Measurements from ENCODE around the gene OR5M3.

The OR5M3 gene

DNA sequence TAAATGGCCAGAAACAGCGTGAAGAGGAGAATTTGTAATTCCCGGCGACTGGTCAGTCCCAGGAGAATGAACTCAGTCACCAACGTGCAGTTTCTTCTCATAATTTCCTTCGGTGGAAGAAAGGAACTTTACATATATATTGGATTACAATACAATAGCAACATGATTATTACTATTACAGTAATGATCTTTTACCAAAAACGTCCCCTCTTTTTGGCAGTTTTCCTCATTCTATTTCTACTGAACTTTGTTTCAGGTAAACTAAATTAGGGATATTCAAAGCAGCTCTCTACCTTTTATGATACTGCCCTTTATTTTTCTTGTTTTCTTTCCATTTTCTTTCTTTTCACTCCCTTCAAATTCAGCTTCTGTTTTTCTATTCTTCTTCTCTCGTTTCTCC is 18.1 kb upstream of the OR5M3 start, which contains the start of gene OR5M8:
TSS of gene OR5M8 (minus strand) at position 101 of the 400 bp plus-strand sequence. CDS start at position 101, 0 bp downstream.
- no peaks in the 10 kb centered on the region for H3K27me3 ChIP-seq (replicated peaks; ENCODE audit: insufficient read depth, low read length)
- no peaks in the 10 kb centered on the region for H3K9me3 ChIP-seq (replicated peaks; ENCODE audit: insufficient read depth, low read length)
- no peaks in the 10 kb centered on the region for H3K4me1 ChIP-seq (ENCODE audit: low read length)
- no peaks in the 10 kb centered on the region for H4K20me1 ChIP-seq (ENCODE audit: insufficient read depth, low read length)
- no peak within 1 kb of the TSS for H3K4me2 ChIP-seq (ENCODE audit: low read depth, low read length)
- H3K79me2 ChIP-seq (ENCODE audit: low read length) = no peaks in the 10 kb centered on the region
- H3F3A ChIP-seq (ENCODE audit: insufficient read depth, low read length) = no peaks in the 10 kb centered on the region
- H3K27ac ChIP-seq (ENCODE audit: low read length) = no peak within 1 kb of the TSS
- H3K9me2 ChIP-seq (replicated peaks; ENCODE audit: insufficient read depth, low read length) = no peaks in the 10 kb centered on the region
- H3K9ac ChIP-seq (ENCODE audit: low read length) = no peak within 1 kb of the TSS
- H2AFZ ChIP-seq (ENCODE audit: low read length) = no peak within 1 kb of the TSS
- DNase-seq = no peak
- TF ChIP-seq, protein P1, sequence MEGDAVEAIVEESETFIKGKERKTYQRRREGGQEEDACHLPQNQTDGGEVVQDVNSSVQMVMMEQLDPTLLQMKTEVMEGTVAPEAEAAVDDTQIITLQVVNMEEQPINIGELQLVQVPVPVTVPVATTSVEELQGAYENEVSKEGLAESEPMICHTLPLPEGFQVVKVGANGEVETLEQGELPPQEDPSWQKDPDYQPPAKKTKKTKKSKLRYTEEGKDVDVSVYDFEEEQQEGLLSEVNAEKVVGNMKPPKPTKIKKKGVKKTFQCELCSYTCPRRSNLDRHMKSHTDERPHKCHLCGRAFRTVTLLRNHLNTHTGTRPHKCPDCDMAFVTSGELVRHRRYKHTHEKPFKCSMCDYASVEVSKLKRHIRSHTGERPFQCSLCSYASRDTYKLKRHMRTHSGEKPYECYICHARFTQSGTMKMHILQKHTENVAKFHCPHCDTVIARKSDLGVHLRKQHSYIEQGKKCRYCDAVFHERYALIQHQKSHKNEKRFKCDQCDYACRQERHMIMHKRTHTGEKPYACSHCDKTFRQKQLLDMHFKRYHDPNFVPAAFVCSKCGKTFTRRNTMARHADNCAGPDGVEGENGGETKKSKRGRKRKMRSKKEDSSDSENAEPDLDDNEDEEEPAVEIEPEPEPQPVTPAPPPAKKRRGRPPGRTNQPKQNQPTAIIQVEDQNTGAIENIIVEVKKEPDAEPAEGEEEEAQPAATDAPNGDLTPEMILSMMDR (IDR thresholded peaks at IDR 0.05; ENCODE audit: low read length) = no peak
- TF ChIP-seq EZH2 (optimal IDR thresholded peaks at IDR 0.05; ENCODE audit: low read depth, low read length) (no peak), EZH2phosphoT487 (IDR thresholded peaks at IDR 0.05; ENCODE audit: low read length) (no peak)
- H3K36me3 ChIP-seq (replicated peaks; ENCODE audit: insufficient read depth, low read length) = no peaks in the 10 kb centered on the region
- H3K4me3 ChIP-seq (ENCODE audit: low read length) = no peak within 1 kb of the TSS

DNA sequence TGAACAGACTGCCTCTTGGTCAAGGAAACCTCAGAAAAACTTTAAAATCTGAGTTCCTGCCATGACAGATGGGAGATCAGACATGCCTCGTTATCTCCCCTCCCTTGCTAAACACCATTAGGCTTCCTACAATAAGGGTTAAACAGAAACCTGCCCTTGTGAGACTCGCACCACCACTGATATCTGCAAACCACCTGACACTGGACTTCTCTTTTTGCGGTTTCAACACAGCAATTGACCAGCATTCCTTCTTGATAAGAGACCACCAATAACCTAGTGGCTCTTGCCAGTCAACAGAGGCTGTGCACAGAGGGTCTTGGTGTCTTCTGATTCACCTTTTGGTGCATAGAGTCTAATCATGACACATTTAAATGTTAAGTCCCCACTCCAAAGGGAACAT is 13.6 kb upstream of the OR5M3 start:
- Histone ChIP-seq H3K4me2 (ENCODE audit: low read depth, low read length) (no peak overlapping the region), H3K27me3 (replicated peaks; ENCODE audit: insufficient read depth, low read length) (no peaks in the 10 kb centered on the region), H3K4me3 (ENCODE audit: low read length) (no peak overlapping the region), H3K27ac (ENCODE audit: low read length) (no peak overlapping the region), H2AFZ (ENCODE audit: low read length) (no peak overlapping the region), H3F3A (ENCODE audit: insufficient read depth, low read length) (no peaks in the 10 kb centered on the region), H3K9me3 (replicated peaks; ENCODE audit: insufficient read depth, low read length) (no peaks in the 10 kb centered on the region), H3K4me1 (ENCODE audit: low read length) (no peaks in the 10 kb centered on the region), H3K9ac (ENCODE audit: low read length) (no peak overlapping the region), H3K36me3 (replicated peaks; ENCODE audit: insufficient read depth, low read length) (no peaks in the 10 kb centered on the region), H3K79me2 (ENCODE audit: low read length) (no peaks in the 10 kb centered on the region), H4K20me1 (ENCODE audit: insufficient read depth, low read length) (no peaks in the 10 kb centered on the region), H3K9me2 (replicated peaks; ENCODE audit: insufficient read depth, low read length) (no peaks in the 10 kb centered on the region)
- DNase-seq = no peak
- no peak for TF ChIP-seq EZH2 (optimal IDR thresholded peaks at IDR 0.05; ENCODE audit: low read depth, low read length)
- TF ChIP-seq EZH2phosphoT487 (IDR thresholded peaks at IDR 0.05; ENCODE audit: low read length) = no peak

DNA sequence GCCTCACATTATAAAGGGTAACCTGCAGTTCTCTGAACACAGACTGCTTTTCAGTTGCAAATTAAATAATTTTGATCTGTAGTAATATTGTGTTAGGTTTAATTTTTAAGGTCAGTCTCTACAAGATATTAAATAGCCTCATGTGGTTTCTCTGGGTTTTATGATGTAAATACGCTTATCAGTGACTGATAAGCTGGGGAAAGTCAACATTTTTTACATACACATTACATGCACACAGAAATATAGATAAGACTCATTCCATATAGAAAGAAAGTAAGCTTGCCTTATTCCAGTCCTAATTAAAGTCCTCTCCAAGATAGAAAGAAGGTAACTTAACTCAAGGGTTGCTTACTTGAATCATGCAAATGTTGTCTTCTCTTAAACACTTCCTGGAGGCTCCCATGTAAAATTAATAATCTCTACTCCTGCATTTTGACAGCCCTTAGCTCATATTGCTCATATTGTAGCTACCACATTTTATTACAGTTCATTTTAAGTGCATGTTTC is 1.6 kb upstream of the OR5M3 start:
- H3K4me2 ChIP-seq (ENCODE audit: low read depth, low read length) = no peak overlapping the region
- no peak for DNase-seq
- H2AFZ ChIP-seq (ENCODE audit: low read length) = no peak overlapping the region
- no peaks in the 10 kb centered on the region for H3K79me2 ChIP-seq (ENCODE audit: low read length)
- H3K4me3 ChIP-seq (ENCODE audit: low read length) = no peak overlapping the region
- no peak overlapping the region for H3K27ac ChIP-seq (ENCODE audit: low read length)
- no peak overlapping the region for H3K9ac ChIP-seq (ENCODE audit: low read length)
- no peaks in the 10 kb centered on the region for H3F3A ChIP-seq (ENCODE audit: insufficient read depth, low read length)
- TF ChIP-seq EZH2 (optimal IDR thresholded peaks at IDR 0.05; ENCODE audit: low read depth, low read length) (no peak), EZH2phosphoT487 (IDR thresholded peaks at IDR 0.05; ENCODE audit: low read length) (no peak)
- TF ChIP-seq, protein P1 (IDR thresholded peaks at IDR 0.05; ENCODE audit: low read length) = no peak
- no peaks in the 10 kb centered on the region for H3K27me3 ChIP-seq (replicated peaks; ENCODE audit: insufficient read depth, low read length)
- no peaks in the 10 kb centered on the region for H4K20me1 ChIP-seq (ENCODE audit: insufficient read depth, low read length)
- H3K4me1 ChIP-seq (ENCODE audit: low read length) = no peaks in the 10 kb centered on the region
- H3K36me3 ChIP-seq (replicated peaks; ENCODE audit: insufficient read depth, low read length) = no peaks in the 10 kb centered on the region
- H3K9me3 ChIP-seq (replicated peaks; ENCODE audit: insufficient read depth, low read length) = no peaks in the 10 kb centered on the region
- no peaks in the 10 kb centered on the region for H3K9me2 ChIP-seq (replicated peaks; ENCODE audit: insufficient read depth, low read length)

DNA sequence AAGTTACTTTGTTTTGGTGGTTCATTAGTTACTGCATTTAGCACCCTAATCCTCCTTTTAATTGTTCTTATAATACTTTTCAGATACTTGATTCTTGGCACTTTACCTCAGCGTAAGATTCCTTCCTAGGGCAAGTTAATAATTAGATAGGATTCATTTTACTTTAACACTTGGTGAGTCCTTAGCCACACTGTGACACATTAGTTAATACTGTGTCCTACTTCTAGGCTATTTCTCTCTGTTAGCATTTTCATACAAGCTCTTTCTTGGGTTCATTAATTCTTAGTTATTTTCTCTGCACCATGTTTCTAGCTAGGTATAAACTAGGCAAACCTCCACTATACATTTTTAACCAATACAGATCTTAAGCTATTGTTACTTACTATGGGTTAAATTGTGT is 16.1 kb downstream of the OR5M3 start:
- Histone ChIP-seq H3K79me2 (ENCODE audit: low read length) (no peaks in the 10 kb centered on the region), H3K9ac (ENCODE audit: low read length) (no peak overlapping the region), H3K4me1 (ENCODE audit: low read length) (no peaks in the 10 kb centered on the region), H3K9me2 (replicated peaks; ENCODE audit: insufficient read depth, low read length) (no peaks in the 10 kb centered on the region), H3K27me3 (replicated peaks; ENCODE audit: insufficient read depth, low read length) (no peaks in the 10 kb centered on the region), H4K20me1 (ENCODE audit: insufficient read depth, low read length) (no peaks in the 10 kb centered on the region), H3K9me3 (replicated peaks; ENCODE audit: insufficient read depth, low read length) (no peaks in the 10 kb centered on the region), H3K4me3 (ENCODE audit: low read length) (no peak overlapping the region), H3K36me3 (replicated peaks; ENCODE audit: insufficient read depth, low read length) (no peaks in the 10 kb centered on the region), H2AFZ (ENCODE audit: low read length) (no peak overlapping the region), H3K27ac (ENCODE audit: low read length) (no peak overlapping the region), H3K4me2 (ENCODE audit: low read depth, low read length) (no peak overlapping the region), H3F3A (ENCODE audit: insufficient read depth, low read length) (no peaks in the 10 kb centered on the region)
- TF ChIP-seq EZH2 (optimal IDR thresholded peaks at IDR 0.05; ENCODE audit: low read depth, low read length) (no peak), EZH2phosphoT487 (IDR thresholded peaks at IDR 0.05; ENCODE audit: low read length) (no peak)
- TF ChIP-seq, protein P1 (IDR thresholded peaks at IDR 0.05; ENCODE audit: low read length) = no peak
- DNase-seq = no peak

All from MM.1S (cell line).